GM19467 (cell line): Measurements from ENCODE around the gene GALE.
A peak's percentile ranks its signal among the peaks of the same experiment; 100 is the strongest.
"Not testable (repeated sequence)": the region's sequence is repeated elsewhere in the genome, so short reads cannot be mapped to it uniquely, and the experiment has no call there.

ENCODE experiments used
- ATAC-seq: cut with Tn5 transposase; IDR thresholded peaks from one replicate; pipeline ENCODE4 v1.9.1; 2021; ENCODE audit warnings: mild to moderate bottlenecking, moderate library complexity; ENCODE audit not compliant: unreplicated experiment

GALE gene

GRCh38 chr1:23810818-23811540 lies 10.4 kb upstream of the GALE start:
- no peak for ATAC-seq

GRCh38 chr1:23809751-23810171 lies 9.2 kb upstream of the GALE start:
- peak; percentile 49 for ATAC-seq

GRCh38 chr1:23807453-23807852 lies 6.9 kb upstream of the GALE start:
- ATAC-seq = no peak

DNA sequence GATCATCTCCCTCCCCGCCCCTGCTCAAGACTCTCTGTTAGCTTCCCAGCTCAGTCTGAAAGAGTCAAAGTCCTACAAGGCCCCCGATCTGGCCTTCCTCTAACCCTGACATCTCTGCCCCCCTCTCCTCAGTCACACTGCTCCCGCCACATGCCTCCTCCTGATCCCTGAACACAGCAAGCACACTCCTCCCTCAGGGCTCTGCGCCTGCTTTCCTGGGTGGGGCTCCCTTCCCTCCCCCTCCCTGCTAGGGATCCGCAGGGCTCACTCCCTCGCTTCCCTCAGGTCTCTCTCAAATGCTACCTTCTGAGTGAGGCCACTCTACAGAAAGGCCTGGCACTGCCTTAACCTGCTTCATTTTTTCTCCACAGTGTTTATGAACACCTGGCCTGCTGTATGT lies 5.7 kb upstream of the GALE start:
- no peak for ATAC-seq

- no peak for ATAC-seq
Measured at GRCh38 chr1:23805025-23805424, 4.5 kb upstream of the GALE start.

GRCh38 chr1:23804183-23804835 lies 3.8 kb upstream of the GALE start:
- no peak for ATAC-seq

GRCh38 chr1:23803674-23804073 lies 3.1 kb upstream of the GALE start:
- ATAC-seq = no peak

- ATAC-seq = not testable (repeated sequence)
Measured at GRCh38 chr1:23802809-23803342, 2.3 kb upstream of the GALE start.

GRCh38 chr1:23801876-23802275 lies 1.3 kb upstream of the GALE start:
- ATAC-seq = no peak

DNA sequence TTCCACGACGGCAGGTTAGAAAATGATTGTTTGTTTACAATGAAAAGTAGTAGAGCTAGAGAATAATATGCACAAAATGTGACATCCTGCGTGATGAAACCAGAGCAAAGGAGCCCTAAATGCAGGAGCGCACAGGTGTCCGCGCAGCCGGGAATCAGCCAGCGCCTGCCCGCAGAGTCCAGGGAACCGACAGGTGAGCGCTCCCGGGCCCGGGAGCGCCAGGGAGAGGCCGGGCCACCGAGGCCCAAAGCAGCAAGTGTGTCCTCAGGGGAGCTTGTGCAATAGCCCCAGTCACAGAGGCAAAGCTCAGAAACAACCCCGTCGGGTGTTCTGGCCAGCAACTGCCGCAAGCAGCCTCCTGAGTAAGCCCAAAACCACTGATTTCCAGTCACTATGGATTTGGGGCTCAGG lies 789 bp upstream of the GALE start:
- no peak for ATAC-seq

- ATAC-seq = peak; percentile 2
Measured at GRCh38 chr1:23799570-23800399, 769 bp downstream of the GALE start.

DNA sequence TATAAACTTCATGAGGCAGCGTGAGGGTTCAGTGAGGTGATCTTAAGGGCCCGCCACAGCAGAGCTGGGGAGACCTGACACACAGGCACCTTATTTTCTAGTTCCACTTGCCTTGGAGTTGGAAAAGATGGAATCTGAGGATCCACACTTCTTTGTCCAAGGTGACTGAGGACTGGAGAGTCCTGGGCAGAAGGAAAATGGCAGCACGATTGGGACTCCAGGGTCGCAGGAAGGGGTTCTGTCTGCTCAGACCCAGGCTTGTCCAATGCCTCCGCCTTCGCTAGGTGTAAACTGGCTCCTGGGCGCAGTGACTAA lies 1.3 kb downstream of the GALE start:
- no peak for ATAC-seq

DNA sequence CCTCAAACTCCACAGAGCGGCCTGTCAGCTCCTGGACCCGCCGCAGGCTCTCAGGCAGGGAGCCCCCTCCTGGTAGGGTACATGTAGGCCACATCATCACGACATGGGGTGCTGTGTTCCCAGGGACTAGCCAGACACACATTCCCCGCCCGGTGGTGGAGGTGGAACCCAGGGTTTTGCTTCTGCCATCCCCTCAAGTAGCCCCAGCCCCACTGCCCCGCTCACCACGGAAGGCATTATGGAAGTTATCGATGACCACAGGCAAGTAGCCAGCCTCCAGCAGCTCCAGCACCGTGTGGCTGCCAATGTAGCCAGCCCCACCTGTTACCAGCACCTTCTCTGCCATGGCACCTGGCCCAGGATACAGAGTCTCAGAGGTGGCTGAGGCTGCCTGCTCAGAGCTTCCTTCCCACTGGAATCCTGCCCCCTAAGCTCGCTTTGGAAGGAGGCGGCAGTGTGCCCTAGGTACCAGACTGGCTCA lies 1.9 kb downstream of the GALE start:
- ATAC-seq = no peak

DNA sequence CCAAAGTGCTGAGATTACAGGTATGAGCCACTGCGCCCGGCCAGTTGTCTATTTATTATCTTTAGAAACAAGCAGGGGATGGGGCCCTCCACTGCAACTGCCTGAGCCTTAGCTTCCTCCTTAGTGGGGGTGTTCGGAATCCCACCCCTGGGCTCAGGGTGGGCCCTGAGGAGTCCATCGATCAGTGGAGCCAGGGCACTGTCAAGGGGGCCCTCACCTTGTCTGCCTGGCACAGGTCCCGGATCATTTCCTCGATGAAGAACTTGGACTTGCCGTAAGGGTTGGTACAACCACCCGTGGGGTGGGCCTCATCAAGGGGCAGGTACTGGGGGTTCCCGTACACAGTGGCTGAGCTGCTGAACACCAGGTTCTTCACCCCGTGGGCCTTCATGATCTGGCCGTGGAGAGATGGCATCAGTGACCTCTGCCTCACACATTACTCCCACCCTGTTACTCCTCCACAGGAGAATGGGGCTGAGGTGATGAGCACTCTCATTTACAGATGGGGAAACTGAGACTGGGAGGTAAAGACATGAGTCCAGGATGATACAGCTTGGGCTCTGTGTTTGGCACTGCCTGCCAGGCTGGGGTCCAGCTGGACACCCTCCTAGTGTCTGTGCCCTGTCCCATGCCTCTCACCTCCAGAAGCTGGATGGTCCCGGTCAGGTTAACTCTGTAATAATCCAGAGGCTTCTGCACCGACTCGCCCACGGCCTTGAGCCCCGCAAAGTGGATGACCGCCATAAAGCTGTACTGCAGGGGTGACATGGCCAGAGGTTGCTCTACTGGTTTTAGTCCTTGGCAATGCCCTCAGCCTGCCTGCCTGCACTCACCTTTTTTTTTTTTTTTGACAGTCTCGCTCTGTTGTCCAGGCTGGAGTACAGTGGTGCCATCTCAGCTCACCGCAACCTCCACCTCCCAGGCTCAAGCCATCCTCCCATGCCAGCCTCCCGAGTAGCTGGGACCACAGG lies 2.8 kb downstream of the GALE start:
- ATAC-seq = no peak

DNA sequence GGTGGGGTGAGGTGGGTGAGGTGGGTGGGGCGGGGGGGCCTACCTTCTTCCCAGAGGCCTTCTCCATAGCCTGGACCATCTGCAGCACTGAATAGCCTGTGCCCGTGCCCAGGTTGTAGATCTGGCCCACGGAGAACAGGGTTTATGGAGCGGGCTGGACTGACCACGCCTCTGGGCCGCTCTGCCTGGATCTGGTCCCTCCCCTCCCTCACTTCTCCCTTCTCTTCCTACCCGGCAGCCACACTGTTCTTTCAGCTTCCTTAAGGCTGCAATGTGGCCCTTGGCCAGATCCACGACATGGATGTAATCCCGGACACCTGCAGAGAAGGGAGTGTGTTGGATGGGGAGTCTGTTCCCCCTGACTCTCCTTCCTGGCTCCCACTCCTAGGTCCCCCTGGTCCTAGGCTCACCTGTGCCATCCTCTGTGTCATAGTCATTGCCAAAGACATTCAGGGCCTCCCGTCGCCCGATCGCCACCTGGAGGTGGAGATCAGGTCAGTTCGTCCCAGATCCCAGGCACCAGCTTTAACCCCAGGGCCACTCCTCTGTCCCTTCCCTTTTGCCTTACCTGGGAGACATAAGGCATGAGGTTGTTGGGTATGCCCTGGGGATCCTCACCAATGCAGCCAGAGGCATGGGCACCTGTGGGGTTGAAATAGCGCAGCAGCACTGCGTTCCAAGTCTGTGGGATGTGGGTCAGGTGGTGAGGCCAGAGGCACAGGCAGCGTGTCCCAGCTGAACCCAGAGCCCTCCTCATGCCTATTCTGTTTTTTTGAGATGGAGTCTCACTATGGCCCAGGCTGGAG lies 3.9 kb downstream of the GALE start:
- no peak for ATAC-seq

GRCh38 chr1:23795676-23796465 lies 4.7 kb downstream of the GALE start:
- ATAC-seq = no peak

- ATAC-seq = not testable (repeated sequence)
Measured at GRCh38 chr1:23794732-23795182, 5.8 kb downstream of the GALE start.

DNA sequence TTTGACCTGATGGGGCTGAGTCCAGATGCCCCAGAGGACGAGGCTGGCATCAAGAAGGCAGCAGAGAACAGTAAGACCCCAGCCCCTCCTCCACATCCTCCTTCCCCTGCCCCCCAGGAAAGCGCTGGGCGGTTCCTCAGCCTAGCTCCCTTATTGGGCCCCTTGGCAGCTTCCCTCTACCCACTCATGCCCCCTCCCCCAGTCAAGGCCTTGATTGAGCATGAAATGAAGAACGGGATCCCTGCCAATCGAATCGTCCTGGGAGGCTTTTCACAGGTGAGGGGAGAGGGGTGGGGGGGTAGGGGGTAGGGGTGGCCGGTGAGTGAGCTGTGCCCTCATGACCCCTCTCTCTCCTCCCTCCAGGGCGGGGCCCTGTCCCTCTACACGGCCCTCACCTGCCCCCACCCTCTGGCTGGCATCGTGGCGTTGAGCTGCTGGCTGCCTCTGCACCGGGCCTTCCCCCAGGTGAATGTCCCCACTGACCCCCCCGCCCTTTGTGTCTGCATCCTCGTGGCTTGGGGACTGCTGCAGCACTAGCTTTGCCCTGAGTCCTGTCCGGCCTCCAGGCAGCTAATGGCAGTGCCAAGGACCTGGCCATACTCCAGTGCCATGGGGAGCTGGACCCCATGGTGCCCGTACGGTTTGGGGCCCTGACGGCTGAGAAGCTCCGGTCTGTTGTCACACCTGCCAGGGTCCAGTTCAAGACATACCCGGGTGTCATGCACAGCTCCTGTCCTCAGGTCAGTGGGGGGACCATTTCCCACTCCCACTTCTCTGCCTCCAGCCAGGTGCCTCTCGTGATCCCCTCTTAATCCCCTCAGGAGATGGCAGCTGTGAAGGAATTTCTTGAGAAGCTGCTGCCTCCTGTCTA lies 6.5 kb downstream of the GALE start:
- ATAC-seq = no peak
